Erythroblast (primary cell): ENCODE measurements around the gene TGM3.

Experiments
- DNase-seq, 2 experiments: peaks; one replicate each; lab custom pipeline; 2025; lab: John Stamatoyannopoulos, UW
- GATA1 ChIP-seq: IDR thresholded peaks from 2 replicates; pipeline ENCODE4 v1.6.1; 2011; ENCODE audit warnings: low read depth, mild to moderate bottlenecking, control low read depth, low read length, moderate library complexity
- POLR2A ChIP-seq: IDR thresholded peaks from 2 replicates; pipeline ENCODE4 v1.6.1; 2011; ENCODE audit warnings: mild to moderate bottlenecking, low read length

The TGM3 gene

GRCh38 chr20:2349801-2350200, 54.0 kb downstream of the TGM3 start:
- TF ChIP-seq POLR2A (no peak), GATA1 (no peak)
- DNase-seq: no peak

- TF ChIP-seq POLR2A (no peak), GATA1 (no peak)
- no peak for DNase-seq
Observed at GRCh38 chr20:2350606-2351005, 54.8 kb downstream of the TGM3 start.

GRCh38 chr20:2353231-2353630, 57.4 kb downstream of the TGM3 start:
- no peak for TF ChIP-seq GATA1
- no peak for TF ChIP-seq POLR2A

GRCh38 chr20:2357114-2357513, 61.3 kb downstream of the TGM3 start:
- no peak for DNase-seq
- TF ChIP-seq POLR2A: no peak
- no peak for TF ChIP-seq GATA1

More at GRCh38 chr20:2353231-2353630, 57.4 kb downstream of the TGM3 start:
- no peak for DNase-seq

GRCh38 chr20:2358006-2358405, 62.2 kb downstream of the TGM3 start:
- no peak for DNase-seq
- TF ChIP-seq GATA1 (no peak), POLR2A (no peak)

- TF ChIP-seq POLR2A (no peak), GATA1 (no peak)
- no peak for DNase-seq
Observed at GRCh38 chr20:2361035-2361593, 65.3 kb downstream of the TGM3 start.

- no peak for TF ChIP-seq GATA1
- TF ChIP-seq POLR2A: no peak
- DNase-seq: no peak
Observed at GRCh38 chr20:2363187-2363586, 67.4 kb downstream of the TGM3 start.

- DNase-seq: no peak
- TF ChIP-seq POLR2A (no peak), GATA1 (no peak)
Observed at GRCh38 chr20:2363587-2363986, 67.8 kb downstream of the TGM3 start.

GRCh38 chr20:2364044-2364443, 68.2 kb downstream of the TGM3 start:
- DNase-seq: no peak
- TF ChIP-seq GATA1: no peak
- no peak for TF ChIP-seq POLR2A

GRCh38 chr20:2365091-2365490, 69.3 kb downstream of the TGM3 start:
- no peak for DNase-seq
- TF ChIP-seq GATA1 (no peak), POLR2A (no peak)

- no peak for TF ChIP-seq POLR2A
- TF ChIP-seq GATA1: no peak
- no peak for DNase-seq
Observed at GRCh38 chr20:2365666-2366065, 69.9 kb downstream of the TGM3 start.

- TF ChIP-seq GATA1: no peak
- TF ChIP-seq POLR2A: no peak
- DNase-seq: no peak
Observed at GRCh38 chr20:2368621-2369020, 72.8 kb downstream of the TGM3 start.

- TF ChIP-seq POLR2A (no peak), GATA1 (no peak)
- DNase-seq: no peak
Observed at GRCh38 chr20:2373098-2373497, 77.3 kb downstream of the TGM3 start.

GRCh38 chr20:2374346-2375125, 78.7 kb downstream of the TGM3 start:
- DNase-seq: no peak
- TF ChIP-seq GATA1 (no peak), POLR2A (no peak)
